GM12878 (cell line): ENCODE data around the gene MRC2. TPM values are rescaled to one million over a fixed set of nuclear protein-coding genes. Genes with fewer than 3 reads are reported as not detected.

Experiments used
- ASH2L ChIP-seq: fragments of 300-600, 200-600 bp; sonication (generic); IDR thresholded peaks from 2 replicates; pipeline ENCODE4 v1.6.1; 2017; ENCODE audit warnings: low read depth, mild to moderate bottlenecking, borderline replicate concordance
- BRCA1 ChIP-seq: IDR thresholded peaks from 2 replicates; pipeline ENCODE4 v1.6.1; 2011; ENCODE audit warnings: low read depth, low read length, improper control_type of control experiment
- E4F1 ChIP-seq: fragments of 450-650 bp; IDR thresholded peaks from 2 replicates; pipeline ENCODE4 v1.6.1; 2018; ENCODE audit warnings: borderline replicate concordance, mild to moderate bottlenecking; ENCODE audit not compliant: partially characterized antibody
- PAX5 ChIP-seq: IDR thresholded peaks from 2 replicates; pipeline ENCODE4 v1.6.1; 2011; ENCODE audit warnings: low read depth, low read length, borderline replicate concordance
- PAX8 ChIP-seq: fragments of 450-650 bp; IDR thresholded peaks from 2 replicates; pipeline ENCODE4 v1.6.1; 2017; ENCODE audit warnings: mild to moderate bottlenecking, moderate library complexity
- TCF7 ChIP-seq: IDR thresholded peaks from 2 replicates; pipeline ENCODE4 v1.6.1; 2014; ENCODE audit warnings: antibody characterized with exemption, borderline replicate concordance
- ZBTB11 ChIP-seq: fragments of 450-650 bp; formaldehyde crosslinking; IDR thresholded peaks from 2 replicates; pipeline ENCODE4 v1.5.0; 2022; ENCODE audit warnings: mild to moderate bottlenecking, missing genetic modification characterization
- ZBTB33 ChIP-seq: fragments of 450-650 bp; IDR thresholded peaks from 2 replicates; pipeline ENCODE4 v1.6.1; 2017; ENCODE audit warnings: mild to moderate bottlenecking
- polyA plus RNA-seq, 11 experiments: library from polyadenylated mRNA; depleted of rRNA in 4 of 11; unstranded in 6 of 11; stranded (reverse) in 5 of 11; fragments of >200 nt; fragmentation: Nextera tagmentation in 4 of 11; fragmentation: Illumina TruSeq in 1 of 11; extraction: Ambion mirVana in 4 of 11; extraction: Trizol in 1 of 11; gene quantifications; 1 replicate in 1 of 11; 2 replicates in 10 of 11; pipeline versions ENCODE4 v1.2.1 to v1.2.3, GENCODE V29; 2011 to 2016; ENCODE audit warnings: inconsistent platforms in 2 of 11, missing spikeins in 2 of 11, low read depth in 1 of 11
- total RNA-seq, 4 experiments: library from RNA; depleted of rRNA in 3 of 4; stranded (reverse); fragments of >200 nt in 3 of 4; fragmentation: Illumina TruSeq in 1 of 4; extraction: Trizol in 1 of 4; gene quantifications; 2 replicates each; pipeline versions ENCODE4 v1.2.1 to v1.2.3, GENCODE V29; 2013 to 2021
- TF ChIP-seq, protein P1 (sequence below): IDR thresholded peaks from 2 replicates; pipeline ENCODE4 v1.6.1; 2012; ENCODE audit warnings: low read depth, low read length, improper control_type of control experiment
- TF ChIP-seq, protein P2 (sequence below): IDR thresholded peaks from 2 replicates; pipeline ENCODE4 v1.6.1; 2012; ENCODE audit warnings: mild to moderate bottlenecking, low read depth, low read length

MRC2 gene
- total and polyA plus RNA-seq, 10 of the 15 experiments (the other 5 are each of a cell fraction or from before 2014, with no cell fraction given) = 0.04 to 0.96 (median 0.30) TPM; not detected in 1

DNA sequence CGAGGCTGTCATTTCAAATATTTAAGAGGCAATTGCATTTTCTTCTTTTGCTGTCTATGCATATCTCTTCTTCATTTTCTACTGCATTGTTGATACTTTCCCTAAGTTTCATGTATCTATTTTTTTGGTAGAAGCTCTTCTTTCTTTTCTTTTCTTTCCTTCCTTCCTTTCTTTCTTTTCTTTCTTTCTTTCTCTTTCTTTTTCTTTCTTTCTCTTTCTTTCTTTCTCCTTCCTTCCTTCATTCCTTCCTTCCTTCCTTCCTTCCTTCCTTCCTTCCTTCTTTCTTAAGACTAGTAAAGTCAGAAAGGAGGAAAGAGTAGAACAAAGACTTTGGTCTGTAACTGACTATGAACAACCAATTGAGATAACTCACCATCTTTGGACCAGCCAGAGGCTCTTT lies 33.9 kb downstream of the MRC2 start (continued):
- no peak for TF ChIP-seq ZBTB33
- TF ChIP-seq PAX5 = no peak
- TF ChIP-seq, protein P1, sequence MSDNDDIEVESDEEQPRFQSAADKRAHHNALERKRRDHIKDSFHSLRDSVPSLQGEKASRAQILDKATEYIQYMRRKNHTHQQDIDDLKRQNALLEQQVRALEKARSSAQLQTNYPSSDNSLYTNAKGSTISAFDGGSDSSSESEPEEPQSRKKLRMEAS = no peak
- no peak for TF ChIP-seq E4F1
- no peak for TF ChIP-seq TCF7
- no peak for TF ChIP-seq ASH2L
- TF ChIP-seq PAX8 = no peak
- TF ChIP-seq ZBTB11 = no peak
- TF ChIP-seq, protein P2, sequence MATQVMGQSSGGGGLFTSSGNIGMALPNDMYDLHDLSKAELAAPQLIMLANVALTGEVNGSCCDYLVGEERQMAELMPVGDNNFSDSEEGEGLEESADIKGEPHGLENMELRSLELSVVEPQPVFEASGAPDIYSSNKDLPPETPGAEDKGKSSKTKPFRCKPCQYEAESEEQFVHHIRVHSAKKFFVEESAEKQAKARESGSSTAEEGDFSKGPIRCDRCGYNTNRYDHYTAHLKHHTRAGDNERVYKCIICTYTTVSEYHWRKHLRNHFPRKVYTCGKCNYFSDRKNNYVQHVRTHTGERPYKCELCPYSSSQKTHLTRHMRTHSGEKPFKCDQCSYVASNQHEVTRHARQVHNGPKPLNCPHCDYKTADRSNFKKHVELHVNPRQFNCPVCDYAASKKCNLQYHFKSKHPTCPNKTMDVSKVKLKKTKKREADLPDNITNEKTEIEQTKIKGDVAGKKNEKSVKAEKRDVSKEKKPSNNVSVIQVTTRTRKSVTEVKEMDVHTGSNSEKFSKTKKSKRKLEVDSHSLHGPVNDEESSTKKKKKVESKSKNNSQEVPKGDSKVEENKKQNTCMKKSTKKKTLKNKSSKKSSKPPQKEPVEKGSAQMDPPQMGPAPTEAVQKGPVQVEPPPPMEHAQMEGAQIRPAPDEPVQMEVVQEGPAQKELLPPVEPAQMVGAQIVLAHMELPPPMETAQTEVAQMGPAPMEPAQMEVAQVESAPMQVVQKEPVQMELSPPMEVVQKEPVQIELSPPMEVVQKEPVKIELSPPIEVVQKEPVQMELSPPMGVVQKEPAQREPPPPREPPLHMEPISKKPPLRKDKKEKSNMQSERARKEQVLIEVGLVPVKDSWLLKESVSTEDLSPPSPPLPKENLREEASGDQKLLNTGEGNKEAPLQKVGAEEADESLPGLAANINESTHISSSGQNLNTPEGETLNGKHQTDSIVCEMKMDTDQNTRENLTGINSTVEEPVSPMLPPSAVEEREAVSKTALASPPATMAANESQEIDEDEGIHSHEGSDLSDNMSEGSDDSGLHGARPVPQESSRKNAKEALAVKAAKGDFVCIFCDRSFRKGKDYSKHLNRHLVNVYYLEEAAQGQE = no peak
- TF ChIP-seq BRCA1 = no peak
- TF ChIP-seq, all 136 proteins: peak for 0
